Measurements from ENCODE around the gene LGR6.

DNA sequence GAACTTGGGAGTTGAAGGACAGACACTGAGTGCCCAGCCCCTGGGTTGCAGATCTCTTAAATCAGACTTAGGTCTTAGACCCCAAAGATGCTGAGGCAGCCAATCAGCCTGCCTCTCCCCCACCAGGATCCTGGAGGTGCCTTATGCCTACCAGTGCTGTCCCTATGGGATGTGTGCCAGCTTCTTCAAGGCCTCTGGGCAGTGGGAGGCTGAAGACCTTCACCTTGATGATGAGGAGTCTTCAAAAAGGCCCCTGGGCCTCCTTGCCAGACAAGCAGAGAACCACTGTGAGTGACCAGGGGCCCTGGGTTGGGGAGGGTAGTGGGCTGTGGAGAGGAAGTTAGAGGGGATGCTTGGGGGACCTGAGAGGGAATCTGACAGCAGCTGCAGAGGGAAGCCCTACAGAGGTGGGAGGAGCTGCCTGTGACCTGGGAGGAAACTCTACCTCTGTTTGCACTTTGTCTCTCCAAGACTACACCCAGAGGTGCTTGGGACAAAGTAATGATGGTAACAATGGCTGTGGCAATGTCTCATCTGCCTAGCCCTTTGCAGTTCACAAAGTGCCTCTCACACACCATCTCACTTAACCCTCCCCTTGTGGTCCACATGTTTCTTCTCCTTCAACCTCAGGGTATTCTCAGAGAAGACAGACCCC is 116.6 kb downstream of the LGR6 start:
- TF ChIP-seq BACH2 (CRISPR knock-in tag; IDR thresholded peaks at IDR 0.05; ENCODE audit: borderline replicate concordance) (no peak), ISL1 (CRISPR knock-in tag; IDR thresholded peaks at IDR 0.05) (no peak), TOX (CRISPR knock-in tag; IDR thresholded peaks at IDR 0.05; ENCODE audit: borderline replicate concordance) (no peak), CSRNP3 (CRISPR knock-in tag; IDR thresholded peaks at IDR 0.05) (no peak), CSDC2 (CRISPR knock-in tag; IDR thresholded peaks at IDR 0.05) (no peak), ZC3H10 (CRISPR knock-in tag; IDR thresholded peaks at IDR 0.05) (no peak), RARB (CRISPR knock-in tag; IDR thresholded peaks at IDR 0.05) (no peak), ARNTL (CRISPR knock-in tag; IDR thresholded peaks at IDR 0.05; ENCODE audit: borderline replicate concordance, low read depth) (no peak)
- TF ChIP-seq, protein P1, sequence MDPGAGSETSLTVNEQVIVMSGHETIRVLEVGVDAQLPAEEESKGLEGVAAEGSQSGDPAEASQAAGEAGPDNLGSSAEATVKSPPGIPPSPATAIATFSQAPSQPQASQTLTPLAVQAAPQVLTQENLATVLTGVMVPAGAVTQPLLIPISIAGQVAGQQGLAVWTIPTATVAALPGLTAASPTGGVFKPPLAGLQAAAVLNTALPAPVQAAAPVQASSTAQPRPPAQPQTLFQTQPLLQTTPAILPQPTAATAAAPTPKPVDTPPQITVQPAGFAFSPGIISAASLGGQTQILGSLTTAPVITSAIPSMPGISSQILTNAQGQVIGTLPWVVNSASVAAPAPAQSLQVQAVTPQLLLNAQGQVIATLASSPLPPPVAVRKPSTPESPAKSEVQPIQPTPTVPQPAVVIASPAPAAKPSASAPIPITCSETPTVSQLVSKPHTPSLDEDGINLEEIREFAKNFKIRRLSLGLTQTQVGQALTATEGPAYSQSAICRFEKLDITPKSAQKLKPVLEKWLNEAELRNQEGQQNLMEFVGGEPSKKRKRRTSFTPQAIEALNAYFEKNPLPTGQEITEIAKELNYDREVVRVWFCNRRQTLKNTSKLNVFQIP (CRISPR knock-in tag; IDR thresholded peaks at IDR 0.05; ENCODE audit: borderline replicate concordance, low read depth) = no peak
